ENCODE results near the gene SKOR1. TPM values are rescaled to one million over a fixed set of nuclear protein-coding genes. Genes with fewer than 3 reads are reported as not detected.
A peak's percentile ranks its signal among the peaks of the same experiment; 100 is the strongest.

SKOR1 gene, protein sequence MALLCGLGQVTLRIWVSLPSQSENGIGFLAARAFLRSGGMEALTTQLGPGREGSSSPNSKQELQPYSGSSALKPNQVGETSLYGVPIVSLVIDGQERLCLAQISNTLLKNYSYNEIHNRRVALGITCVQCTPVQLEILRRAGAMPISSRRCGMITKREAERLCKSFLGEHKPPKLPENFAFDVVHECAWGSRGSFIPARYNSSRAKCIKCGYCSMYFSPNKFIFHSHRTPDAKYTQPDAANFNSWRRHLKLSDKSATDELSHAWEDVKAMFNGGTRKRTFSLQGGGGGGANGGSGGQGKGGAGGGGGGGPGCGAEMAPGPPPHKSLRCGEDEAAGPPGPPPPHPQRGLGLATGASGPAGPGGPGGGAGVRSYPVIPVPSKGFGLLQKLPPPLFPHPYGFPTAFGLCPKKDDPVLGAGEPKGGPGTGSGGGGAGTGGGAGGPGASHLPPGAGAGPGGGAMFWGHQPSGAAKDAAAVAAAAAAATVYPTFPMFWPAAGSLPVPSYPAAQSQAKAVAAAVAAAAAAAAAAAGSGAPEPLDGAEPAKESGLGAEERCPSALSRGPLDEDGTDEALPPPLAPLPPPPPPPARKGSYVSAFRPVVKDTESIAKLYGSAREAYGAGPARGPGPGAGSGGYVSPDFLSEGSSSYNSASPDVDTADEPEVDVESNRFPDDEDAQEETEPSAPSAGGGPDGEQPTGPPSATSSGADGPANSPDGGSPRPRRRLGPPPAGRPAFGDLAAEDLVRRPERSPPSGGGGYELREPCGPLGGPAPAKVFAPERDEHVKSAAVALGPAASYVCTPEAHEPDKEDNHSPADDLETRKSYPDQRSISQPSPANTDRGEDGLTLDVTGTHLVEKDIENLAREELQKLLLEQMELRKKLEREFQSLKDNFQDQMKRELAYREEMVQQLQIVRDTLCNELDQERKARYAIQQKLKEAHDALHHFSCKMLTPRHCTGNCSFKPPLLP
- 0.41 TPM for total RNA-seq

DNA sequence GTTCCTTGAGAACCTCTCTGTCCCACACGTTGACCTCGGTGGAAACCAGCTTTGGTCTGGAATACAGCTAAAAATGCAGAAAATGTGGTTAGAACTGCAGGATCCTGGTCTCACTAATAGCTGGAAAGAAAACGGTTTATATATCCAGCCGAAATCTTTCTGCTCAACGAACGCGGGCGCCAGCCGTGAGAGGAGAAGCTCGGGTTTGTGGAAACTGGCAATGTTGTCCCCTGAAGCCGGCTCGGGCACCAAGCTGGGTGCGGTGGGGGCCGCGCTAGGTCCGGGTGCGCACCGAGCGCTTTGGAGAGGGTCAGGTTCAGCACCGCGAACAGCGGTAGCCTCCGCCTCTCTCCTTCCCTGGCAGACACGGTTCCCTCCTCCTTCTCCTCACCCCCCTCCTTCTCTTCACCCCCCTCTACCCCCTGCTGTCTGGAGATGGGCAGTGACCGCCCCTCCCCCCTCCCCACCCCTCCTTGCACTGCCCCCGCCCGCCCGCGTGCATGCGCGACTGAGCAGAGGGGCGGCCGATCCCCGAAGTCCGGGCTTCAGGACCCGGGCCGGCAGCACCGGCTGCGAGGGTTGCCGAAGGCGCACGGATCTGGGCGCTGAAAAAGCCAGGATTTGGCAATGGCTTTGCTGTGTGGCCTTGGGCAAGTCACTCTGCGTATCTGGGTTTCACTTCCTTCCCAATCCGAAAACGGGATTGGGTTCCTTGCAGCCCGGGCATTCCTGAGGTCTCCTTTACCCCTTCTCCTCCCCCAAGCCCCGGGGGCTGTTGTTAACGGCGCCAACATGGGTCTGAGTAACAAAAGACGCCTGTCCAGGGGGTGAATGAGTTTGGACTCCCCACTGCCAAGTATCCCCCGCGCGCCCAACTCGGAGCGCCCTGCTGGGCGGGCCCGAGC is at the start of gene SKOR1:
TSS of gene SKOR1 (plus strand) at position 534 of the 905 bp plus-strand sequence. CDS start at position 628, 94 bp downstream.
- DNase-seq (ENCODE audit: low spot score in 2 of 2): peak in 1 of 2 donors; percentile 50
- FAIRE-seq: no peak

DNA sequence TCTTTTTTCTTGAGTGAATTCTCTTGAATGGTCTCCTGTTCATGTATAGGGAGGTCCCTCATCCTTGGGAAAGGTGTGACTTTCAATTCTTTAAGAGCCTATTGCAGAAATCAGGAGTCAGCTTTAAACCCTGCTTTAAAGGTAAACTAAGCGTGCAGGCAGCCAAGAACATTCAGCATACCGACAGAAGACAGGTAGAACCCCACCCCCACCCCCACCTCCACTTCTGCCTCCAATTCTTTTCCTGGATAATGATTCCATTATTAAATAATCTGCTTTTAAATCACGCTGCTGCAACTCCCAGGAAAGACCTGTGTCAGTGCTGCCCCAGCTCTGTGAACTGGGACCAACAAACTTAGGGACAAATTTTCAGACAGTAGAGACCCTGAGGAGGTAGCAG is 49.3 kb upstream of the SKOR1 start:
- FAIRE-seq: no peak
- no peak for DNase-seq (ENCODE audit: low spot score in 2 of 2)

DNA sequence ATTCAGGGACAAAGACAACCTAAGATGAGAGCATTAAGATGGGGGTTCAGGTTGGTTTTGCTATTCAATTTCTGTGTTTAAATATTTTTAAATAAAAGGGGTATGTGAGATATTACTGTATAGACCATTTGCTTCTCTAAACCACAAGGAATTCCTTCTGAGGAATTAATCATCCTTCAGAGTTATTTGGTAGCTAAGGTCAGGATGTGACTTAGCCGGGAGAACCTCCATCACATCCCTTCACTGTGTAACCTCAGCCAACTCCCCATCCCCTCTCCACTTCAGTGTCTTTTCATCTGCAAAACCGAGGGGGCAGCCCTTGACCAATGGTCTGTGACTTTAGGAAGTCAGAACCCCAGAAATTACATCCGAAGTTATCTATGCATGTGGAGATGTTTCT is 48.7 kb upstream of the SKOR1 start:
- FAIRE-seq (no peak), DNase-seq (ENCODE audit: low spot score in 2 of 2) (no peak)

DNA sequence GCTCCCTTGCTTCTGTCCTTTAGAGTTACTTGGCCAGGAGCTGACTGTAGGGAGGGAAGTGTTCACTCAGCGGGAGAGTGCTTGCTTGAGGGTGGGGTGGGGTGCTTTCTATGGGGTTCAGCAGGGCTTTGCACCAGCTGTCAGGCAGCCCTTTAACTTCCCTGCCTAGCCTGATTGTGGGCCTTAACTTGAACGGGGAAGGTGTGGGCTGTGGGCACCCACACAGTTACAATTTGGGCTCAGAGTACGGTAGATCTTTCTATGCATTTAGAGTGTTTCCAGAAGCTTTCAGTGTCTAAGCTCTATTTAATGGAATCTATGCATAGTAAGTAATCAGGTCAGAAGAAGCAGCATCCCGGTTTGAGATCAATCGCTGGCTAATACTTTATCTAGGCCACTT is 48.2 kb upstream of the SKOR1 start:
- no peak for FAIRE-seq
- no peak for DNase-seq (ENCODE audit: low spot score in 2 of 2)

DNA sequence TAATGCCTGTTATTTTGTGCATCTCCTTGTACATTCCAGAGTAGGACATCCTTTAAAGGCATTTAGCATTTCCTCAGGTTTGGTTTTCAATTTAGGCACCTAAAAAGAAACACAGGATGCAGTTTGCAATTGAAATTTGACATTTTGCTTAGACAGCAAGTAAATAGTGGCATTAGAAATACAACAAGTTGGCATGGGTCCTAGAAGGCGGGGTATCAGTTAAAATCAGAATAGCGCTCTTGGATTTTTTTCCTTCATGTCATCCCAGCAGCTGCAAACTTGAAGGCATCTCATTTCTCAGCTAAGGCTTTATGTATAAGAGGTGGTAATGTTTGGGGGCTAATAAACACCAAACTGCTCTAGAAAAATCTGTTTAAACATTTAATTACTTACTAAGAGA is 47.5 kb upstream of the SKOR1 start:
- no peak for FAIRE-seq
- no peak for DNase-seq (ENCODE audit: low spot score in 2 of 2)

DNA sequence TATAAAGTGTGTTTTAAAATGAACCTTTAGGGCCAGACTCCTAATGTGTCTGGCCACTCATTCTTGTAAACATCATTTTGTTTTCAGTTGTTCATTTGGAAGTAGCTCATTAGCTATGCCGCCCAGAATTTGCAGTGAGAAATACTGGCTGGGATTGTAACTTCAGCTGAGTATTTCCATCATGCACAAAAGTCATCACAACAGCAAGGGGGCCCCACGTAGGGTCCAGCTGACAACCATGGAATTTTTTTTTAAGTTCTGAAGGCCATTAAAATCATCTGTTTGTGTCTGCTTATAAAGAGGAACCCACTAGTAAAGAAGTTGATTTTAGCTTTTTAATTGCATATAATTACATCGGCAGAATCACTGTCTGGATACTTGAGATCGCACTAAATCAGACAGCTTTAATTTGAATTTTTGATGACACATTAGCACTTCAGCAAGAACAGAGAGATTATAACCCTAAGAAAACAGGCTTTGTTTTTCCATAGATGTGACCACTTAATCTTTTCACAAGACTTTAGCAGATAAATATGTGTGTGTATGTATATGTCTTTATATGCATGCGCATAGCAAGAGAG is 46.3 kb upstream of the SKOR1 start:
- FAIRE-seq (no peak), DNase-seq (ENCODE audit: low spot score in 2 of 2) (no peak)

DNA sequence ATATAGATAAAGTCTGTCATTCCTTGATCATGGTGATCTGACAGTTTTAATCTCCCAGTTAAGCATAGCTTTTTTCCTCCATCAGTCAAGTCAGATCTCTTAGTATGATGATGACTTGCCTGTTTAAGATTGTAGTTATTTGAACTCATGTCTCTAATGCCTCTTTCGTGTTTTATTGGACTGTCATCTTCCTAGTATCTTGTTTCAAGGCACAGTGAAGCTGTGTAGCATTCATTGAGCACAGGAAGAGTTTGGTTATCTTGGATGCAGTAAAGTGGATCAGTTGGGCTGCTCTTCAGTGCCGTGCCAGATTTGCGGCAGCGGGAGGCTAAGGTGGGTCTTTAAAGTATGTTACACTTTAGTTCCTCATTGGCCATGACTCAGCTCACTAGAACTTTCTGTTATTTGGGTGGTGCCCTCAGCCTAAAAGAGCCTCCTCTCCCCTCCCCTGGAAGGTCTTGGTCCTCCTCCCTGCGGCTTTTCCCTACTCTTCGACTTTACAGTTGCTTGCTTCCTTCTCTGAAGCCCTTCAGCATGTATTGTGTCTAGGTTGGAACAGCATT is 45.7 kb upstream of the SKOR1 start:
- FAIRE-seq: no peak

DNA sequence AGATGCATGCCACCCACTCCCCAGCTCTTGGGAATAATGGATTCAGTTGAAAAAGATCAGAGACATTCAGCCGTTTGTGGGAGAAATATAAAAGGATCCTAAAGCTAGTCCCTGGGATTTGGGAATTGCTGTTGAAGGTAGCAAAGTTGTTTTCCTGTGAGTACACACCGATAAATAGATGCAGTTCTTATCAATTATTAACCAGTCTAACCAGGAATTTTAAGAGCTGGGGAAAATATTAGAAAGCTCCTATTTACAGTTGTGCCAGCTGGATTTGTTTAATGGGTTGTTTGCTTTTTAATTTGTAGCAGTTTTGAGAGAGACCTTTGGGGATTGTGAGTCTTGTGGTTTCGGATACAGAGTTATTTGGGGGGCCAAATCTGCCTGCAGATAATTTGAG is 44.2 kb upstream of the SKOR1 start:
- no peak for DNase-seq (ENCODE audit: low spot score in 2 of 2)
- FAIRE-seq: no peak

More for the DNA sequence above, 45.7 kb upstream of the SKOR1 start:
- DNase-seq (ENCODE audit: low spot score in 2 of 2): no peak

DNA sequence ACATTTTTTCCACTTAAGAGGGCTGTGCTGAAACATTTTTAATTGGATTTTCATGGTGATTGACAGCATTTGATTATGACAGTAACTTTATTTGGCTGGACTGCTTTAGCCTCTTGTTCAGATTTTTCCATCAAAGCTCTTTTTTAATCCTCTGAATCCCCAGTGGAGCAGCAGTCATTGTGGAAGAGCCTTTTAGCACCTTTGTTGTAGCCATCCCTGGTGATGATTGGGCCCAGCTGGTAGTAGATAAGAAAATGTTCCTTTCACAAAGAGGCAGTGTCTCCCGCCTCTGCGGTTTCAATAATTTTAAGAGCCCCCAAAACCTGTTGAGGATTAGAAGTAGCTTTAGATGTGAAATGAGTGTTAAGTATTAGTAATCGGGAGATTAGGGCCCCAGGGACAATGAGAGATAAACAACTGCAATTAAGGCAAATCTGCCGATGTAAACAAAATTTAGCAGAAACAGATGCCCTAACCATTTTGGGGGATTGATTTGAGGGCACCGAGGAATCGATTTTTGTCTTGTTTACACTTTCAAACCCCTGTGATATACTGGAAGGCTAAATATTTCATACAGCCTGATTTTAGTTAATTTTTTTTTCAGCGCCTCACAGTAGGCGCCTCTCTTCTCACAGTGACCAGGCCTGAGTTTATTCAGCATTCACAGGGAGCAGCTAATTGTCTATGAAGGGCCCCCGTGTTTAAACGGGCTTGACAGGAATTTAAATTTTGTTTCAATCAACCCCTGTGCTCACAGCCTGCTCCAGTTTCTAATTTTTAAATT is 43.2 kb upstream of the SKOR1 start:
- FAIRE-seq (no peak), DNase-seq (ENCODE audit: low spot score in 2 of 2) (no peak)

DNA sequence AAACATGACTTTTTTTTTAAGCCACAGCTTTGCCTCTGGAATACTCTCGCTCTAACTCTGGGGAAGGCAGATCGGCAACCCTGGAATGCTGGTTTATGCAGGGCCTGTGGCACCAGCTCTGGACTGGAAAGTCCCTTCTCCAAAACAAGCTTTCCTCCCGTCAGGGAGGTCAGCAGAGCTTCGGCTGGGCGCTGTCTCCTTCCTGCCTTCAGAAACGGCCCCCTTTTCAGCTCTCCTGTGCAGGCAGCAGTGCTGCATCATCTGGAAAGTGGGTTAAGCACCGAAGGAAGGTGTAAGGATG is 42.7 kb upstream of the SKOR1 start:
- FAIRE-seq (no peak), DNase-seq (ENCODE audit: low spot score in 2 of 2) (no peak)

DNA sequence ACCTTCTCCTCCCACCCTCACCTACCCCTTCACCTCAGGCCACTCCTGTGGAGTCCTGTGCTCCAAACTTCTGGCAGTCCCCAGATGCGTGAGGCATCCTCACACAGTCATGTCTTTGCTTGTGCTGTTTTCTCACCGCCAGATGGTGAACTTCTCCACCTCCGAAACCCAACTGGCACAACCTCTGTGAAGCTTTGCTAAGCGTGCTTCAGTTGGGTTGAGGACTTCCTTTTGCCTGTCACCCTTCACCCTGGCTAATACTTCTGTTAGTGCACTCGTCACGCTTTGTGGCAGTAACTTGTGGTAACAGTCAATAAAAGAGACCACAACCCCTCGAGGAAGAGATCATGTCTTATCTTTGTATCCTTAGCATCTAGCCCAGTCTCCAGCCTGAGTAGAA is 42.0 kb upstream of the SKOR1 start:
- FAIRE-seq (no peak), DNase-seq (ENCODE audit: low spot score in 2 of 2) (no peak)

DNA sequence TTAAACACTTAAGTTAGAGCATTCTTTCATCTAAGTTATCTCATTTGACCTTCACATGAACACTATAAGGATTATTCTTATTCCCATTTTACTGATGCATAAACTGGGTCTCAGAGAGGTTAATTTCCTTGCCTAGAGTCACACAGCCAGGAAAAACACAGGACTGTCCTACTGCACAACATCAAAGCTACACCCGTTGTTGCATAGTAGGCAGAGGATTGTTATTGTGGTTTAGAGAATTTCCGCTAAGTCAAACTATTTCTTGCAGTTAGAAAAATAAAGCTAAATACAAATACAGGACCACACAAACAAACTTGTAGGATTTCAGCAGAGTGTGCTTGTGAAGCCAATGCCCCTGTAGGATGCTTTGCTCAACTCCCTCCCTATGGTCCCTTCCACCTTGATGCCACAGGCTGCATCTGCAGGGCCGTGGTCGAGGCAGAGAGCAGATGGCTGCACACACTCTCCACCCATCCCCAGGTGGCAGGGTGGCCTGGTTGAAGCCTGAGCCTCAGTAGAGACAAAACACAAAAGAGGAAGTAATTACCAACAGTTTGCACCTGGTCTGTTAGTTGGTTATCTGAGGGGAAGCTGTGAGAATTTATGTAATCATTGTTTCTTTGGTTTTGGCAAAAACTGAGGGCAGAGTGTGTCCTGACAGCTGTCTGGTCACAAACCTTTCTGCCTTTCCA is 41.1 kb upstream of the SKOR1 start:
- DNase-seq (ENCODE audit: low spot score in 2 of 2) (no peak), FAIRE-seq (no peak)

DNA sequence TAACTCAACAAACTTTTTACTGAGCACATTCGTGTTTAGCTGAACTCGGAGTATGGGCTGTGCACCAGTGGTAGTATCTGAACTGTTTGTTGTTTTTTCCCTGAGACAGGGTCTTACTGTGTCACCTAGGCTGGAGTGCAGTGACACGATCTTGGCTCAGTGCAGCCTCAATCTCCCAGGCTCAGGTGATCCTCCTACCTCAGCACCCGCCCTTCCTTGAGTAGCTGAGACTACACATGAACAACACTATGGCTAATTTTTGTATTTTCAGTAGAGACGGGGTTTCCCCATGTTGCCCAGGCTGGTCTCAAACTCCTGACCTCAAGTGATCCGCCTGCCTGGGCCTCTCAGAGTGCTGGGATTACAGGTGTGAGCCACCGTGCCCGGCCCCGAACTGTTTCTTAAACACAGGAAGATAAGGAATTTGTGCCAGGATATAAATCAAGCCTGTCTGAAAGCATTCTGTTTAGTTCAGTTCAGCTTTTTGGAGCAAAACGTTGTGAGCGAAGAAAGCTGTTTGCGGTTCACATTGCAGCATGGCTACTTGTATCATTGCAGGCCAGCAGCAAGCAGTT is 40.4 kb upstream of the SKOR1 start:
- DNase-seq (ENCODE audit: low spot score in 2 of 2) (no peak), FAIRE-seq (no peak)

DNA sequence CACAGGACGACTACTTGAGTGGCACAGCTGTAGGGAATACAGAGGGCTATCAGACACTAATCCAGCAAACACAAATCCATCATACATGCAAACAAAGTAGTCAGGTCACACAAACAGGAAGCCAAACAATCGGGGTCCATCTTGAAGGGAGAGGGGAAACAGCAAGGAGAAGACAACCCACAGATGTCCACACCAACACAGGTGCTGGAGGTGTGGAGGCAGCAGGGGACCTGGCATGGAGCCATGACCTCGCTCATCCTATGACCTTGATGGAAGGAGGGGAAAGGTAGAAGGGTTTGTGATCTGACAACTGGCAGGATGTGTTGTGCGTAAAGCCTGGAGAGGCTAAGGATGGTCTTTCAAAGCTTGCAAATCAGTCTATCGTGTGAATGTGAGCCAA is 39.9 kb upstream of the SKOR1 start:
- no peak for FAIRE-seq
- DNase-seq (ENCODE audit: low spot score in 2 of 2): no peak

DNA sequence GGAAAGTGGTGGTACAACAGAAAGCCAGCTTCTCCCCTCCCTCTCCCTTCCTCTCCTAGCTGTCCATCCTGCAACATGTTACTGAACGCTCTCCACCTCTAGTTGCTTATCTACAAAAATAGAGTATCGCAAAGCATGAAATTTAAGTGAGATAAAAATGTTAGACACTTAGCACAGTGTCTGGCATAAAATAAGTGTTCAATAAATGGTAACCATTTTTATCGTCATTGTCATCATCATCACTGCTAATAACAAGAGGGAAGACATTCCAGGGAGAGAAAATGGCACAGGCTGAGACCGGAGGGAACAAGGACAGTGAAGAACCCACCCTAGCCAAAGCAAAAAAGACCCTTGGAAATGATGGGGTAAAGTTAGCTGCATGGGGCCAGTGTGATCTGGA is 38.7 kb upstream of the SKOR1 start:
- DNase-seq (ENCODE audit: low spot score in 2 of 2): no peak
- no peak for FAIRE-seq

DNA sequence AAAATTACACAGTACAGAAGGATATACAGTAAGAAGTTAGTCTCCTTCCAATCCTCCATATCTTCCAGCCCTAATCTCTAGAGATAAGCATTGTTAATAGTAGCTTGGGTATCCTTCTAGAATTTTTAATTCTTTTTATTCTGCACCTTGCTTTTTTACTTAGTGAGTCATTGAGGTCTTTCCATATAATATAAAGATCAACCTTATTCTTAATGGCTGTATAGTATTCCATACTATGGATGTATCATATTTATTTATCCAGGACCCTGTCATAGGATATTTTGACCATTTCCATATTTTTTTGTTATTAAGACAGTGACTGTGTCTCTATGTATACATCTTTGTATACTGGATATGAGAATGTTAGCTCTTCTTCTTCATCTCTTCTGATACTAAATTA is 36.3 kb upstream of the SKOR1 start:
- DNase-seq (ENCODE audit: low spot score in 2 of 2) (no peak), FAIRE-seq (no peak)

DNA sequence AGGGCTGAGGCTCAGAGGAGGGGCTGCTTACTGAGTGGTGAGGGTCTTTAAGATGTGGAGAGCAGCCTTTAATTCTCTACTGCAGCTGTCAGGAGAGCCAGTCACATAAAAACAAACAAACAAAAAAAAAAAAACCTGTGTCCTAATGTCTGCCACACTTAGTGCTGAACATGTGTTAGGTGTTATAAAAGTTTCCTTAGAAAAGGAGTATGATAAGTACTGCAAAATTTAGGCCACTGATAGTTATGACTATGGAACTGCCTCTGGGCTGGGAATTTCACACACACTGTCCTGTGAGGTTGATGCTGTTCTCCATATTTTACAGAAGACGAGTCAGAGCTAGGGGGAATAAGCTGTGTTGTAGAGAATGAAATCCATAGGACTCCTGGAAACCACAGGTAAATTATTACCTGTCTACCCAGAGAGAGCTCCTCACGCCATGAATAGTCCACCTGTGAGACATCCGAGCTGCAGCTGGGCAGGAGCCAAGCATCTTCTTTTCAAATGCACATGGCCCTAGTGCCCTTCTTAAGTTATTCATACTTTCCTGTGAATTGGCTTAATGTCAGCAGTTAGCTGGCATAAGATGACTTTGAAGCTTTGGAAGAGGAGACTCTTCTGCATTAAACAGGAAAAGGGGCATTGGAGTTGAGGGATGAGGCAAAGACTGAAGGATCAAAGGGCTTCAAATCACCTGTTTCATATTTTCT is 34.5 kb upstream of the SKOR1 start:
- no peak for DNase-seq (ENCODE audit: low spot score in 2 of 2)
- no peak for FAIRE-seq

All from frontal cortex (tissue), 4 donors.